ENCODE measurements around the gene TRAPPC12.
A peak's percentile ranks its signal among the peaks of the same experiment; 100 is the strongest.
"Not testable (repeated sequence)": the region's sequence is repeated elsewhere in the genome, so short reads cannot be mapped to it uniquely, and the experiment has no call there.

TRAPPC12 gene

GRCh38 chr2:3490191-3491170 is 111.0 kb downstream of the TRAPPC12 start:
- Histone ChIP-seq H2AK5ac (ENCODE audit: low read depth, low read length) (peak overlapping the region; percentile 5), H3K4me2 (ENCODE audit: insufficient read depth, low read length, poor library complexity, severe bottlenecking) (no peak overlapping the region), H2BK5ac (ENCODE audit: low read length) (no peak overlapping the region), H2BK15ac (ENCODE audit: low read length) (peak overlapping the region; percentile 6), H3K27ac (replicated peaks; ENCODE audit: low read length) (no peak overlapping the region), H3K4ac (ENCODE audit: low read length) (no peak overlapping the region), H3K18ac (ENCODE audit: low read length) (peak overlapping the region; percentile 61), H2BK12ac (ENCODE audit: low read length) (no peak overlapping the region), H4K91ac (ENCODE audit: low read depth, low read length, poor library complexity) (no peak overlapping the region), H3K27me3 (ENCODE audit: control insufficient read depth in 3 of 3, insufficient read depth in 3 of 3, low read depth in 1 of 3, low read length in 3 of 3) (no peaks in the 10 kb centered on the region), H3K4me1 (ENCODE audit: control insufficient read depth in 2 of 2, insufficient read depth in 1 of 2, low read depth in 1 of 2, low read length in 2 of 2) (peaks cover 3 to 9% of the 10 kb centered on the region in 2 donors), H3K4me3 (ENCODE audit: low read length in 2 of 2) (no peak overlapping the region), H3K23ac (ENCODE audit: low read depth, low read length, poor library complexity) (no peak overlapping the region), H2AFZ (ENCODE audit: low read length) (no peak overlapping the region), H3K79me1 (ENCODE audit: low read depth, low read length) (no peaks in the 10 kb centered on the region), H4K8ac (ENCODE audit: low read depth, low read length) (no peak overlapping the region), H3K9me3 (replicated peaks in 1 of 2; ENCODE audit: control insufficient read depth in 2 of 2, insufficient read depth in 1 of 2, low read depth in 1 of 2, low read length in 2 of 2) (peaks cover 0 to 11% of the 10 kb centered on the region in 2 donors), H3K36me3 (replicated peaks in 1 of 2; ENCODE audit: control insufficient read depth in 2 of 2, insufficient read depth in 2 of 2, low read length in 2 of 2) (peaks cover 1 to 13% of the 10 kb centered on the region in 2 donors), H2BK120ac (ENCODE audit: low read depth, low read length) (no peak overlapping the region), H3K14ac (ENCODE audit: low read length) (no peak overlapping the region), H3K9ac (ENCODE audit: low read depth, low read length, poor library complexity) (no peak overlapping the region)
- DNase-seq (ENCODE audit: low spot score): no peak
- no CpG with 5 or more reads among the region's 27 CpGs for WGBS, 2 donors (ENCODE audit: extremely low coverage in 2 of 2, insufficient read length in 2 of 2, insufficient replicate concordance in 1 of 2)

- Histone ChIP-seq H3K23ac (ENCODE audit: low read depth, low read length, poor library complexity) (no peak overlapping the region), H3K4me3 (ENCODE audit: low read length in 2 of 2) (no peak overlapping the region), H3K27ac (replicated peaks; ENCODE audit: low read length) (no peak overlapping the region), H4K8ac (ENCODE audit: low read depth, low read length) (no peak overlapping the region), H3K14ac (ENCODE audit: low read length) (no peak overlapping the region), H3K79me1 (ENCODE audit: low read depth, low read length) (no peaks in the 10 kb centered on the region), H4K91ac (ENCODE audit: low read depth, low read length, poor library complexity) (no peak overlapping the region), H3K9ac (ENCODE audit: low read depth, low read length, poor library complexity) (no peak overlapping the region), H2AK5ac (ENCODE audit: low read depth, low read length) (no peak overlapping the region), H2BK15ac (ENCODE audit: low read length) (no peak overlapping the region), H3K18ac (ENCODE audit: low read length) (no peak overlapping the region), H2BK12ac (ENCODE audit: low read length) (no peak overlapping the region), H3K27me3 (ENCODE audit: control insufficient read depth in 3 of 3, insufficient read depth in 3 of 3, low read depth in 1 of 3, low read length in 3 of 3) (no peaks in the 10 kb centered on the region), H2BK5ac (ENCODE audit: low read length) (no peak overlapping the region), H2AFZ (ENCODE audit: low read length) (no peak overlapping the region), H3K4me2 (ENCODE audit: insufficient read depth, low read length, poor library complexity, severe bottlenecking) (no peak overlapping the region), H2BK120ac (ENCODE audit: low read depth, low read length) (no peak overlapping the region), H3K4ac (ENCODE audit: low read length) (no peak overlapping the region), H3K4me1 (ENCODE audit: control insufficient read depth in 2 of 2, insufficient read depth in 1 of 2, low read depth in 1 of 2, low read length in 2 of 2) (peaks cover 3 to 9% of the 10 kb centered on the region in 2 donors), H3K9me3 (replicated peaks in 1 of 2; ENCODE audit: control insufficient read depth in 2 of 2, insufficient read depth in 1 of 2, low read depth in 1 of 2, low read length in 2 of 2) (peaks cover 0 to 7% of the 10 kb centered on the region in 2 donors), H3K36me3 (replicated peaks in 1 of 2; ENCODE audit: control insufficient read depth in 2 of 2, insufficient read depth in 2 of 2, low read length in 2 of 2) (peaks cover 1 to 8% of the 10 kb centered on the region in 2 donors)
- no CpG with 5 or more reads among the region's 6 CpGs for WGBS, 2 donors (ENCODE audit: extremely low coverage in 2 of 2, insufficient read length in 2 of 2, insufficient replicate concordance in 1 of 2)
- DNase-seq (ENCODE audit: low spot score): no peak
These were observed 111.8 kb downstream of the TRAPPC12 start for GRCh38 chr2:3491306-3491705.

- Histone ChIP-seq H2AFZ (ENCODE audit: low read length) (no peak overlapping the region), H2BK120ac (ENCODE audit: low read depth, low read length) (no peak overlapping the region), H3K36me3 (replicated peaks in 1 of 2; ENCODE audit: control insufficient read depth in 2 of 2, insufficient read depth in 2 of 2, low read length in 2 of 2) (peaks cover 2 to 10% of the 10 kb centered on the region in 2 donors)
These were observed 112.4 kb downstream of the TRAPPC12 start for GRCh38 chr2:3491716-3492474.

GRCh38 chr2:3492475-3492787 is 112.9 kb downstream of the TRAPPC12 start:
- H3K27ac ChIP-seq (replicated peaks; ENCODE audit: low read length); H3K4me2 ChIP-seq (ENCODE audit: insufficient read depth, low read length, poor library complexity, severe bottlenecking); H3K4ac ChIP-seq (ENCODE audit: low read length): not testable (repeated sequence)

More at GRCh38 chr2:3491716-3492474, 112.4 kb downstream of the TRAPPC12 start:
- no peaks in the 10 kb centered on the region for H3K27me3 ChIP-seq (ENCODE audit: control insufficient read depth in 3 of 3, insufficient read depth in 3 of 3, low read depth in 1 of 3, low read length in 3 of 3)
- H3K4me2 ChIP-seq (ENCODE audit: insufficient read depth, low read length, poor library complexity, severe bottlenecking): no peak overlapping the region
- no peak overlapping the region for H4K8ac ChIP-seq (ENCODE audit: low read depth, low read length)
- H2AK5ac ChIP-seq (ENCODE audit: low read depth, low read length): peak overlapping the region; percentile 25
- WGBS, 2 donors (ENCODE audit: extremely low coverage in 2 of 2, insufficient read length in 2 of 2, insufficient replicate concordance in 1 of 2): no CpG with 5 or more reads among the region's 17 CpGs
- no peaks in the 10 kb centered on the region for H3K79me1 ChIP-seq (ENCODE audit: low read depth, low read length)
- no peak overlapping the region for H2BK5ac ChIP-seq (ENCODE audit: low read length)
- peaks cover 0 to 4% of the 10 kb centered on the region in 2 donors for H3K9me3 ChIP-seq (replicated peaks in 1 of 2; ENCODE audit: control insufficient read depth in 2 of 2, insufficient read depth in 1 of 2, low read depth in 1 of 2, low read length in 2 of 2)
- H3K4ac ChIP-seq (ENCODE audit: low read length): no peak overlapping the region
- H2BK15ac ChIP-seq (ENCODE audit: low read length): no peak overlapping the region
- no peak overlapping the region for H3K9ac ChIP-seq (ENCODE audit: low read depth, low read length, poor library complexity)
- no peak overlapping the region for H3K4me3 ChIP-seq (ENCODE audit: low read length in 2 of 2)
- H3K23ac ChIP-seq (ENCODE audit: low read depth, low read length, poor library complexity): no peak overlapping the region
- no peak for DNase-seq (ENCODE audit: low spot score)
- no peak overlapping the region for H2BK12ac ChIP-seq (ENCODE audit: low read length)
- H3K14ac ChIP-seq (ENCODE audit: low read length): no peak overlapping the region
- no peak overlapping the region for H3K27ac ChIP-seq (replicated peaks; ENCODE audit: low read length)
- no peak overlapping the region for H4K91ac ChIP-seq (ENCODE audit: low read depth, low read length, poor library complexity)
- H3K18ac ChIP-seq (ENCODE audit: low read length): peak overlapping the region; percentile 16
- peaks cover 3 to 9% of the 10 kb centered on the region in 2 donors for H3K4me1 ChIP-seq (ENCODE audit: control insufficient read depth in 2 of 2, insufficient read depth in 1 of 2, low read depth in 1 of 2, low read length in 2 of 2)

More at GRCh38 chr2:3492475-3492787, 112.9 kb downstream of the TRAPPC12 start:
- H2BK120ac ChIP-seq (ENCODE audit: low read depth, low read length); H3K4me1 ChIP-seq (ENCODE audit: control insufficient read depth in 2 of 2, insufficient read depth in 1 of 2, low read depth in 1 of 2, low read length in 2 of 2); H2BK12ac ChIP-seq (ENCODE audit: low read length); H3K23ac ChIP-seq (ENCODE audit: low read depth, low read length, poor library complexity); H3K4me3 ChIP-seq (ENCODE audit: low read length in 2 of 2); H3K27me3 ChIP-seq (ENCODE audit: control insufficient read depth in 3 of 3, insufficient read depth in 3 of 3, low read depth in 1 of 3, low read length in 3 of 3); H3K79me1 ChIP-seq (ENCODE audit: low read depth, low read length); H3K18ac ChIP-seq (ENCODE audit: low read length); H2BK15ac ChIP-seq (ENCODE audit: low read length); H4K91ac ChIP-seq (ENCODE audit: low read depth, low read length, poor library complexity); H4K8ac ChIP-seq (ENCODE audit: low read depth, low read length); H2AK5ac ChIP-seq (ENCODE audit: low read depth, low read length); H3K9me3 ChIP-seq (replicated peaks in 1 of 2; ENCODE audit: control insufficient read depth in 2 of 2, insufficient read depth in 1 of 2, low read depth in 1 of 2, low read length in 2 of 2); DNase-seq (ENCODE audit: low spot score); H3K9ac ChIP-seq (ENCODE audit: low read depth, low read length, poor library complexity); H2BK5ac ChIP-seq (ENCODE audit: low read length); H2AFZ ChIP-seq (ENCODE audit: low read length); H3K14ac ChIP-seq (ENCODE audit: low read length): not testable (repeated sequence)
- no CpG with 5 or more reads among the region's 12 CpGs for WGBS, 2 donors (ENCODE audit: extremely low coverage in 2 of 2, insufficient read length in 2 of 2, insufficient replicate concordance in 1 of 2)
- H3K36me3 ChIP-seq (replicated peaks in 1 of 2; ENCODE audit: control insufficient read depth in 2 of 2, insufficient read depth in 2 of 2, low read length in 2 of 2): peaks cover 3 to 16% of the 10 kb centered on the region in 2 donors

All from neuronal stem cell (in vitro differentiated cells).